Smooth muscle cell (in vitro differentiated cells): ENCODE data around the gene THSD4. TPM values are rescaled to one million over a fixed set of nuclear protein-coding genes. Genes with fewer than 3 reads are reported as not detected.
A peak's percentile ranks its signal among the peaks of the same experiment; 100 is the strongest.

ENCODE experiments used
- DNase-seq: peaks from one replicate; lab custom pipeline; 2025; ENCODE audit not compliant: unreplicated experiment; lab: John Stamatoyannopoulos, UW
- H2AFZ ChIP-seq: fragments of 200-600 bp; sonication (generic); 2 replicates; pipeline ENCODE4 v1.6.0; 2016; ENCODE audit warnings: antibody characterized with exemption, low read depth, mild to moderate bottlenecking
- H3F3A ChIP-seq: fragments of 200-600 bp; sonication (generic); 2 replicates; pipeline ENCODE4 v1.6.0; 2017; ENCODE audit warnings: antibody characterized with exemption, low read depth
- H3K27ac ChIP-seq: fragments of 200-600 bp; sonication (generic); 2 replicates; pipeline ENCODE4 v1.5.1; 2016; ENCODE audit warnings: low read depth, mild to moderate bottlenecking
- H3K27me3 ChIP-seq: fragments of 200-600 bp; sonication (generic); 2 replicates; pipeline ENCODE4 v1.6.1; 2016; ENCODE audit warnings: low read depth, mild to moderate bottlenecking
- H3K36me3 ChIP-seq: fragments of 200-600 bp; sonication (generic); 2 replicates; pipeline ENCODE4 v1.5.1; 2016; ENCODE audit warnings: low read depth
- H3K4me1 ChIP-seq: fragments of 200-600 bp; sonication (generic); 2 replicates; pipeline ENCODE4 v1.5.1; 2016; ENCODE audit warnings: low read depth
- H3K4me2 ChIP-seq: fragments of 200-600 bp; sonication (generic); 2 replicates; pipeline ENCODE4 v1.6.0; 2016; ENCODE audit warnings: mild to moderate bottlenecking
- H3K4me3 ChIP-seq: fragments of 200-600 bp; sonication (generic); 2 replicates; pipeline ENCODE4 v1.5.1; 2016; ENCODE audit warnings: mild to moderate bottlenecking
- H3K79me2 ChIP-seq: fragments of 200-600 bp; sonication (generic); 2 replicates; pipeline ENCODE4 v1.6.0; 2016; ENCODE audit warnings: low read depth, mild to moderate bottlenecking
- H3K9ac ChIP-seq: fragments of 200-600 bp; sonication (generic); 2 replicates; pipeline ENCODE4 v1.6.0; 2016; ENCODE audit warnings: low read depth
- H3K9me3 ChIP-seq: fragments of 200-600 bp; sonication (generic); replicated peaks from 2 replicates; pipeline ENCODE4 v1.5.1; 2016; ENCODE audit warnings: low read depth
- H4K20me1 ChIP-seq: fragments of 200-600 bp; sonication (generic); 2 replicates; pipeline ENCODE4 v1.6.0; 2016; ENCODE audit warnings: low read depth
- CTCF ChIP-seq: fragments of 200-600 bp; sonication (generic); IDR thresholded peaks from 2 replicates; pipeline ENCODE4 v1.5.1; 2017; ENCODE audit warnings: borderline replicate concordance, mild to moderate bottlenecking, antibody characterized with exemption; ENCODE audit not compliant: insufficient read depth, poor library complexity, severe bottlenecking
- WGBS: methylation state at CpG from one replicate; pipeline ENCODE4 v1.1.7; 2016; ENCODE audit warnings: low lambda C conversion rate; 5-methylcytosine and 5-hydroxymethylcytosine counted together
- polyA plus RNA-seq: library from polyadenylated mRNA; unstranded; fragments of >200 nt; fragmentation: Nextera tagmentation; extraction: Ambion mirVana; gene quantifications from 2 replicates; pipeline ENCODE4 v1.2.1, GENCODE V29; 2016
- total RNA-seq: library from RNA; depleted of rRNA; stranded (reverse); fragments of >200 nt; gene quantifications from 2 replicates; pipeline ENCODE4 v1.2.3, GENCODE V29; 2014

THSD4 gene
- total and polyA plus RNA-seq, 2 experiments from 2014 or later = 2.5 to 4.1 TPM

GRCh38 chr15:71273731-71274447 is 158.6 kb downstream of the THSD4 start:
- no peaks in the 10 kb centered on the region for H3K79me2 ChIP-seq
- no peaks in the 10 kb centered on the region for H3K36me3 ChIP-seq
- WGBS = 92% methylated on average over 3 of the region's 3 CpGs
- H3K4me3 ChIP-seq = no peak overlapping the region
- no peaks in the 10 kb centered on the region for H3K9me3 ChIP-seq
- peaks cover 24% of the 10 kb centered on the region for H3K4me1 ChIP-seq
- no peaks in the 10 kb centered on the region for H4K20me1 ChIP-seq
- peak overlapping the region; percentile 85 for H3K27ac ChIP-seq
- DNase-seq = no peak
- H3F3A ChIP-seq = peaks cover 12% of the 10 kb centered on the region
- no peak for TF ChIP-seq CTCF
- H3K4me2 ChIP-seq = peak overlapping the region; percentile 51
- no peaks in the 10 kb centered on the region for H3K27me3 ChIP-seq
- H2AFZ ChIP-seq = no peak overlapping the region
- peak overlapping the region; percentile 67 for H3K9ac ChIP-seq

- Histone ChIP-seq H2AFZ (no peak overlapping the region), H3K36me3 (no peaks in the 10 kb centered on the region), H3K27ac (peak overlapping the region; percentile 85), H3K4me2 (peak overlapping the region; percentile 51), H3F3A (peaks cover 12% of the 10 kb centered on the region), H3K27me3 (no peaks in the 10 kb centered on the region), H4K20me1 (no peaks in the 10 kb centered on the region), H3K9me3 (no peaks in the 10 kb centered on the region), H3K79me2 (no peaks in the 10 kb centered on the region), H3K4me1 (peaks cover 24% of the 10 kb centered on the region), H3K4me3 (no peak overlapping the region), H3K9ac (no peak overlapping the region)
- 77% methylated on average over 1 of the region's 1 CpG for WGBS
- DNase-seq = no peak
- TF ChIP-seq CTCF = no peak
Measured at GRCh38 chr15:71274448-71274798, 159.2 kb downstream of the THSD4 start.

GRCh38 chr15:71275098-71275497 is 159.8 kb downstream of the THSD4 start:
- Histone ChIP-seq H2AFZ (no peak overlapping the region), H3K27ac (peak overlapping the region; percentile 85), H3K27me3 (no peaks in the 10 kb centered on the region), H3K4me1 (peaks cover 24% of the 10 kb centered on the region), H4K20me1 (no peaks in the 10 kb centered on the region), H3K79me2 (no peaks in the 10 kb centered on the region), H3K4me2 (peak overlapping the region; percentile 51), H3K9ac (no peak overlapping the region), H3K9me3 (no peaks in the 10 kb centered on the region), H3K36me3 (no peaks in the 10 kb centered on the region), H3K4me3 (no peak overlapping the region), H3F3A (peaks cover 12% of the 10 kb centered on the region)
- DNase-seq = no peak
- WGBS = 4% methylated on average over 3 of the region's 3 CpGs
- TF ChIP-seq CTCF = no peak
